PC-9 (cell line): ENCODE measurements around the gene FXYD3. TPM values are rescaled to one million over a fixed set of nuclear protein-coding genes. Genes with fewer than 3 reads are reported as not detected.

Experiments
- BruUV-seq: library from RNA; stranded (reverse); fragments of 400-500 nt; replicated peaks from 2 replicates; lab custom pipeline; 2021; lab: Mats Ljungman, UMichigan
- CTCF ChIA-PET: fragments of 300-600 bp; sonication (Branson Sonifier 250); formaldehyde crosslinking; loops from one replicate; lab custom pipeline; 2022; ENCODE audit warnings: antibody characterized with exemption; lab: Charles Lee
- POLR2A ChIA-PET: fragments of 300-600 bp; sonication (Branson Sonifier 250); formaldehyde crosslinking; loops from one replicate; lab custom pipeline; 2022; ENCODE audit warnings: antibody characterized with exemption; ENCODE audit not compliant: unreplicated experiment; lab: Charles Lee
- DNase-seq, 2 experiments: peaks; one replicate each; pipeline versions ENCODE4 v3.0.0 to v3.0.0-alpha.2; 2015 to 2022; ENCODE audit warnings: mixed read lengths in 1 of 2
- H2AFZ ChIP-seq: fragments of 200-600 bp; sonication (generic); 2 replicates; pipeline ENCODE4 v1.8.1; 2017; ENCODE audit warnings: antibody characterized with exemption
- H3F3A ChIP-seq: fragments of 200-600 bp; sonication (generic); 2 replicates; pipeline ENCODE4 v1.8.1; 2017; ENCODE audit warnings: antibody characterized with exemption, mild to moderate bottlenecking, low read depth; ENCODE audit not compliant: insufficient read depth
- H3K27ac ChIP-seq: fragments of 200-600 bp; sonication (generic); 2 replicates; pipeline ENCODE4 v1.6.1; 2016; ENCODE audit warnings: mixed run types
- H3K27me3 ChIP-seq: fragments of 200-600 bp; sonication (generic); 2 replicates; pipeline ENCODE4 v1.6.1; 2016; ENCODE audit warnings: low read depth, mixed run types; ENCODE audit not compliant: insufficient read depth
- H3K36me3 ChIP-seq: fragments of 200-600 bp; sonication (generic); 2 replicates; pipeline ENCODE4 v1.6.1; 2016; ENCODE audit warnings: low read depth, mixed run types
- H3K4me1 ChIP-seq: fragments of 200-600 bp; sonication (generic); replicated peaks from 2 replicates; pipeline ENCODE4 v1.6.1; 2016; ENCODE audit warnings: mixed run types; ENCODE audit not compliant: insufficient read depth
- H3K4me2 ChIP-seq: fragments of 200-600 bp; sonication (generic); 2 replicates; pipeline ENCODE4 v1.6.1; 2017; ENCODE audit warnings: mixed run types
- H3K4me3 ChIP-seq: fragments of 200-600 bp; sonication (generic); 2 replicates; pipeline ENCODE4 v1.6.1; 2016; ENCODE audit warnings: mixed run types
- H3K79me2 ChIP-seq: fragments of 200-600 bp; sonication (generic); 2 replicates; pipeline ENCODE4 v1.6.1; 2017; ENCODE audit warnings: low read depth, mixed run types
- H3K9me2 ChIP-seq: fragments of 200-600 bp; sonication (generic); 2 replicates; pipeline ENCODE4 v1.8.1; 2017; ENCODE audit warnings: mild to moderate bottlenecking; ENCODE audit not compliant: insufficient read depth
- H3K9me3 ChIP-seq: fragments of 200-600 bp; sonication (generic); 2 replicates; pipeline ENCODE4 v1.8.1; 2016; ENCODE audit warnings: low read depth; ENCODE audit not compliant: insufficient read depth
- H4K20me1 ChIP-seq: fragments of 200-600 bp; sonication (generic); 2 replicates; pipeline ENCODE4 v1.8.1; 2017; ENCODE audit not compliant: insufficient read depth
- EZH2 ChIP-seq: fragments of 200-600 bp; sonication (generic); IDR thresholded peaks from 2 replicates; pipeline ENCODE4 v1.8.0; 2017; ENCODE audit warnings: antibody characterized with exemption, low read depth
- intact Hi-C: fragments of 100-400 bp; cut with micrococcal nuclease; formaldehyde crosslinking; loops from one replicate; pipeline ENCODE4 v1.10.0; 2022; ENCODE audit not compliant: unreplicated experiment
- total RNA-seq: library from RNA; stranded (reverse); gene quantifications from 2 replicates; pipeline ENCODE4 v1.2.3, GENCODE V29; 2021
- TF ChIP-seq, protein P1 (sequence below): fragments of 200-600 bp; sonication (generic); conservative IDR thresholded peaks from 2 replicates; pipeline ENCODE4 v1.6.1; 2017; ENCODE audit warnings: mixed run types, antibody characterized with exemption, mild to moderate bottlenecking, moderate library complexity

The FXYD3 gene
- total RNA-seq, 1 experiment from 2014 or later, result 287 TPM

GRCh38 chr19:35161434-35161743 lies 45.8 kb downstream of the FXYD3 start:
- H3K27me3 ChIP-seq, result no peaks in the 10 kb centered on the region
- peaks cover 69% of the 10 kb centered on the region for H3K4me1 ChIP-seq
- intact Hi-C loops, result no loop called here
- no peak overlapping the region for H3K4me3 ChIP-seq
- peak overlapping the region; percentile 97 for H3K27ac ChIP-seq
- H2AFZ ChIP-seq, result no peak overlapping the region
- TF ChIP-seq, protein P1, sequence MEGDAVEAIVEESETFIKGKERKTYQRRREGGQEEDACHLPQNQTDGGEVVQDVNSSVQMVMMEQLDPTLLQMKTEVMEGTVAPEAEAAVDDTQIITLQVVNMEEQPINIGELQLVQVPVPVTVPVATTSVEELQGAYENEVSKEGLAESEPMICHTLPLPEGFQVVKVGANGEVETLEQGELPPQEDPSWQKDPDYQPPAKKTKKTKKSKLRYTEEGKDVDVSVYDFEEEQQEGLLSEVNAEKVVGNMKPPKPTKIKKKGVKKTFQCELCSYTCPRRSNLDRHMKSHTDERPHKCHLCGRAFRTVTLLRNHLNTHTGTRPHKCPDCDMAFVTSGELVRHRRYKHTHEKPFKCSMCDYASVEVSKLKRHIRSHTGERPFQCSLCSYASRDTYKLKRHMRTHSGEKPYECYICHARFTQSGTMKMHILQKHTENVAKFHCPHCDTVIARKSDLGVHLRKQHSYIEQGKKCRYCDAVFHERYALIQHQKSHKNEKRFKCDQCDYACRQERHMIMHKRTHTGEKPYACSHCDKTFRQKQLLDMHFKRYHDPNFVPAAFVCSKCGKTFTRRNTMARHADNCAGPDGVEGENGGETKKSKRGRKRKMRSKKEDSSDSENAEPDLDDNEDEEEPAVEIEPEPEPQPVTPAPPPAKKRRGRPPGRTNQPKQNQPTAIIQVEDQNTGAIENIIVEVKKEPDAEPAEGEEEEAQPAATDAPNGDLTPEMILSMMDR, result no peak
- no peak for TF ChIP-seq EZH2
- 0 out of 2 replicates have a peak, but pooled peaks cover 8% of the 10 kb centered on the region for H4K20me1 ChIP-seq
- ChIA-PET CTCF (interaction anchor here (0.6 kb wide), 1 partner anchor 566 kb away, joined by 7 read pairs; no protein-coding TSS in a partner anchor), POLR2A (no interaction called here)
- no TSS peak for BruUV-seq
- H3K9me2 ChIP-seq, result no peaks in the 10 kb centered on the region
- H3F3A ChIP-seq, result peaks cover 81% of the 10 kb centered on the region
- H3K4me2 ChIP-seq, result no peak overlapping the region; the same call in 1 of the 2 replicates
- peaks cover 85% of the 10 kb centered on the region for H3K36me3 ChIP-seq
- peaks cover 15% of the 10 kb centered on the region; the same call in 1 of the 2 replicates for H3K9me3 ChIP-seq
- no peak for DNase-seq
- peaks cover 56% of the 10 kb centered on the region for H3K79me2 ChIP-seq

DNA sequence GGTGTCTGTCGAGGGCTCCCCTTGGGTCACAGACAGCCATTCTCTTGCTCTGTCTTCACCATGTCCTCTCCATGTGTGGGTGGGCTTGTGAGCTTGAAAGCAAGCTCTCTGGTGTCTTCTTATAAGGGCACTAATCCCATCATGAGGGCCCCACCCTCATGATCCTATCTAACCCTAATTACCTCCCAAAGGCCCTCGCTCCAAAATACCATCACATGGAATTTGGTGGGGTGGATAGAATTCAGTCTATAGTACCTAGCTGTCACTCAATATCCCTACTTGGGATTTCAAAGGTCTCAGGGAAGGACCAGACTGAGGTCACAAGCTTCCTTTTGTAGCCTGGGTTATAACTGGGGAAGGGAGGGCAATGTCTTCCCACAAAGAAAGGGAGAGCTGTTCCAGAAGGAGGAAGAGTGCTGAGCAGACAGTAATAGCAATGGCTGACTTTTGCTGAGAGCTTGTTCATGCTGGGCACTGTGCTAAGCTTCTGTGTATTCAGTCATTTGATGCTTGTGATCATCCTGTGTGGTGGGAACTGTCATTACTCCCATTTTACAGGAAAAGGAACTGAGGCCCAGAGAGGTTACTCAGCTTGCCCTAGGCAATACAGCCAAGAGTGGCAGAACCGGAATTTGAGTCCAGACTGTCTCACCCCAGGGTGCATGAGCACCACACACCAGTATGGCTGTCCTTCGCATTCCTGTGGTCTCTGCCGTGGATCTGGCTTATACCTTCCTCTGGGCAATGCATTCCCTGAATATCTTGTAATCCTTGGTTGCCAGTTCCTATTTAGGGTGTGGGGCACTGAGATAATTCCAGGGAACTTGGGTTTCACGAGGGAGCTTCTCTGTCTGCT lies 47.1 kb downstream of the FXYD3 start:
- Histone ChIP-seq H3K4me2 (peak overlapping the region; percentile 72), H3K4me3 (peak overlapping the region; percentile 37; the same call in 1 of the 2 replicates), H4K20me1 (no peaks in the 10 kb centered on the region), H3K27me3 (no peaks in the 10 kb centered on the region), H2AFZ (no peak overlapping the region), H3K27ac (peak overlapping the region; percentile 97), H3K4me1 (peaks cover 71% of the 10 kb centered on the region), H3K9me2 (no peaks in the 10 kb centered on the region), H3K79me2 (peaks cover 44% of the 10 kb centered on the region), H3F3A (peaks cover 94% of the 10 kb centered on the region), H3K9me3 (peaks cover 15% of the 10 kb centered on the region; the same call in 1 of the 2 replicates), H3K36me3 (peaks cover 83% of the 10 kb centered on the region)
- intact Hi-C loops, result no loop called here
- ChIA-PET CTCF (interaction anchor here (0.6 kb wide), 1 partner anchor 342 kb away, joined by 3 read pairs; no protein-coding TSS in a partner anchor), POLR2A (interaction anchor here (0.7 kb wide), 1 partner anchor 16 kb away, joined by 3 read pairs; no protein-coding TSS in a partner anchor)
- peak; percentile 74 to 98 for DNase-seq
- no peak for TF ChIP-seq EZH2
- TF ChIP-seq, protein P1, result no peak
- no TSS peak for BruUV-seq

DNA sequence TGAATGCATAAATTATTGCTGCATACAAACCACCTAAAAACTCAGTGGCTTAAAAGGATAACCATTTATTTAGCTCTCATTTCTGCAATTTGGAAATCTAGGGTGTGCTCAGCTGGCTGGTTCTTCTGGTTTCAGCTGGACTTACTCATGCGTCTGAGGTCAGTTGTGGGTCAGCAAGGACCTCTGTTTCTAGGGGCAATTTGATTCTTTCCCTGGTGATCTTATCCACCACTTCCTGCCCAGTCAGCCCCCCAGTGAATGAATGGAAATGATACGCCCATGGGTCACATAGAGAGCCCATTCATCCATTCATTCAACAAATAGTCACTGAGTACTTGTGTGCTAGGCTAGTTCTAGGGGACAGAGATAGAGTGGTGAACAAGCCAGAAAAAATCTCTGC lies 48.8 kb downstream of the FXYD3 start:
- ChIA-PET POLR2A (no interaction called here), CTCF (no interaction called here)
- peak overlapping the region; percentile 37 for H3K4me3 ChIP-seq
- no peaks in the 10 kb centered on the region for H3K27me3 ChIP-seq
- peak overlapping the region; percentile 97 for H3K27ac ChIP-seq
- peaks cover 15% of the 10 kb centered on the region; the same call in 1 of the 2 replicates for H3K9me3 ChIP-seq
- TF ChIP-seq EZH2, result no peak
- TF ChIP-seq, protein P1, result no peak
- H3F3A ChIP-seq, result peaks cover 98% of the 10 kb centered on the region
- no peaks in the 10 kb centered on the region for H3K9me2 ChIP-seq
- BruUV-seq, result no TSS peak
- H3K79me2 ChIP-seq, result peaks cover 27% of the 10 kb centered on the region
- intact Hi-C loops, result no loop called here
- H4K20me1 ChIP-seq, result no peaks in the 10 kb centered on the region
- H2AFZ ChIP-seq, result no peak overlapping the region
- H3K4me1 ChIP-seq, result peaks cover 82% of the 10 kb centered on the region
- peak overlapping the region; percentile 72 for H3K4me2 ChIP-seq
- peak in 1 of 2 experiments; percentile 92 for DNase-seq
- peaks cover 66% of the 10 kb centered on the region for H3K36me3 ChIP-seq
